OCI-LY7 (cell line): ENCODE results near the gene BAHCC1. TPM values are rescaled to one million over a fixed set of nuclear protein-coding genes. Genes with fewer than 3 reads are reported as not detected.

Experiments used
- BruUV-seq: library from RNA; stranded (reverse); fragments of 400-500 nt; replicated peaks from 2 replicates; lab custom pipeline; 2021; lab: Mats Ljungman, UMichigan
- CTCF ChIA-PET: fragments of 300-600 bp; sonication (Branson Sonifier 250); formaldehyde crosslinking; loops from one replicate; lab custom pipeline; 2022; ENCODE audit warnings: antibody characterized with exemption; ENCODE audit not compliant: unreplicated experiment; lab: Charles Lee
- POLR2A ChIA-PET: fragments of 300-600 bp; sonication (Branson Sonifier 250); formaldehyde crosslinking; loops from one replicate; lab custom pipeline; 2022; ENCODE audit warnings: antibody characterized with exemption; lab: Charles Lee
- DNase-seq: peaks from one replicate; pipeline ENCODE4 v3.0.0-alpha.2; 2015; ENCODE audit warnings: low spot score
- H2AFZ ChIP-seq: fragments of 200-600 bp; sonication (generic), shearing (Covaris generic); 2 replicates; pipeline ENCODE4 v1.6.1; 2014; ENCODE audit warnings: mild to moderate bottlenecking, antibody characterized with exemption, low read length, moderate library complexity
- H3K27ac ChIP-seq: fragments of 200-600 bp; sonication (generic); 2 replicates; pipeline ENCODE4 v1.5.1; 2014; ENCODE audit warnings: mixed run types, low read depth, mild to moderate bottlenecking, moderate library complexity, low read length, inconsistent platforms; ENCODE audit not compliant: poor library complexity, severe bottlenecking
- H3K36me3 ChIP-seq: fragments of 200-600 bp; sonication (generic); 2 replicates; pipeline ENCODE4 v1.6.1; 2014; ENCODE audit warnings: mild to moderate bottlenecking, antibody characterized with exemption, low read length, moderate library complexity, mixed read lengths; ENCODE audit not compliant: insufficient read depth
- H3K4me1 ChIP-seq: fragments of 200-600 bp; sonication (generic); 2 replicates; pipeline ENCODE4 v1.5.1; 2014; ENCODE audit warnings: mild to moderate bottlenecking, low read length; ENCODE audit not compliant: insufficient read depth, poor library complexity, severe bottlenecking
- H3K4me2 ChIP-seq: fragments of 200-600 bp; sonication (generic); 2 replicates; pipeline ENCODE4 v1.6.1; 2014; ENCODE audit warnings: mild to moderate bottlenecking, low read length
- H3K4me3 ChIP-seq: fragments of 200-600 bp; sonication (generic); 2 replicates; pipeline ENCODE4 v1.5.1; 2014; ENCODE audit warnings: mild to moderate bottlenecking, low read depth, low read length; ENCODE audit not compliant: poor library complexity, severe bottlenecking
- H3K79me2 ChIP-seq: fragments of 200-600 bp; sonication (generic); 2 replicates; pipeline ENCODE4 v1.6.1; 2016; ENCODE audit warnings: low read depth, mild to moderate bottlenecking, low read length, moderate library complexity, mixed read lengths; ENCODE audit not compliant: insufficient read depth
- H3K9me2 ChIP-seq: fragments of 200-600 bp; sonication (generic); 2 replicates; pipeline ENCODE4 v1.6.1; 2016; ENCODE audit warnings: mild to moderate bottlenecking, low read length, mixed read lengths; ENCODE audit not compliant: insufficient read depth
- H3K9me3 ChIP-seq: fragments of 200-600 bp; sonication (generic); 2 replicates; pipeline ENCODE4 v1.6.1; 2014; ENCODE audit warnings: mild to moderate bottlenecking, mixed run types, low read length, mixed read lengths
- H4K20me1 ChIP-seq: fragments of 200-600 bp; sonication (generic); 2 replicates; pipeline ENCODE4 v1.6.1; 2014; ENCODE audit warnings: mild to moderate bottlenecking, antibody characterized with exemption, low read length, moderate library complexity, mixed read lengths; ENCODE audit not compliant: insufficient read depth
- CTCF ChIP-seq: fragments of 200-600 bp; sonication (generic); conservative IDR thresholded peaks from 2 replicates; pipeline ENCODE4 v1.5.1; 2014; ENCODE audit warnings: mild to moderate bottlenecking, antibody characterized with exemption, low read length, moderate library complexity, mixed read lengths
- EZH2phosphoT487 ChIP-seq: fragments of 200-600 bp; sonication (generic); IDR thresholded peaks from 2 replicates; pipeline ENCODE4 v1.6.1; 2018; ENCODE audit warnings: low read depth, borderline replicate concordance, mild to moderate bottlenecking, mixed run types, antibody characterized with exemption, low read length, moderate library complexity, mixed read lengths
- intact Hi-C: fragments of 100-400 bp; cut with micrococcal nuclease; formaldehyde crosslinking; loops from one replicate; pipeline ENCODE4 v1.10.0; 2022; ENCODE audit not compliant: unreplicated experiment
- total RNA-seq, 2 experiments: library from RNA; depleted of rRNA in 1 of 2; stranded (reverse); fragments of >200 nt in 1 of 2; shearing (Covaris generic) in 1 of 2; gene quantifications; 2 replicates each; pipeline ENCODE4 v1.2.3, GENCODE V29; 2014 to 2022

BAHCC1 gene
- total RNA-seq, 2 experiments from 2014 or later, result 5.2 to 5.5 TPM

DNA sequence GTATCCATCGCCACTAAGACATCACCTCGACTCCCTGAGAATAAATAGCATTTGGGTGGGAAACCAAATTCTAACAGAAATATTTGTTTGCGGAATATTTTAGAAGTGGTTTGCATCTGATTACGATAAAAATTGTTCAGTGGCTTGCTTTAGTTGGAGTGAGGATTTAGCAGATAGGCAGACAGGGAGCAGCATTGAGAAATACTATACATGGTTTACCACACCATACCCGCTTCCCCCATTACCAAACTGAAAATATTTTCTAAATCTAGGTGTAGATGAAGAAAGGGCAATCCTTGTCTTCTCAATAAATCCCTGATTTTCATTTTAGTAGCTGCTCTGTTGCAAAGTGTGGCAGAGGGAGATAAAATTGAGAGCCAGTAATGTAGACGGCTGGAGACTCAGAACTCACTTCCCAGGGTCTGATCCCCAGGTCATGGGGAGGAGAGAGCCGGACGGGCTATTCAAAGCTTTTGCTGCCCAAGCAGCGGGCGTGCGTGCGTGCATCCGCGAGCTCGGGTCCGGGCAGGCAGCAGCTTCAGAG lies 808 bp upstream of the BAHCC1 start:
- intact Hi-C loops, result loop anchor here (2.0 to 10.0 kb wide), 5 partner anchors 90 to 200 kb away; partner anchors contain the start of genes ACTG1 and SLC38A10
- CTCF ChIA-PET, result interaction anchor here (0.5 to 1.2 kb wide), 3 partner anchors 48 to 204 kb away, joined by 3 to 7 read pairs (median 4); no protein-coding TSS in a partner anchor
- H3K79me2 ChIP-seq, result peaks cover 4% of the 10 kb centered on the region; the same call in 1 of the 2 replicates
- peak; percentile 4 for TF ChIP-seq CTCF
- TF ChIP-seq EZH2phosphoT487, result no peak
- peaks cover 44% of the 10 kb centered on the region for H3K4me1 ChIP-seq
- POLR2A ChIA-PET, result interaction anchor here (0.6 to 1.6 kb wide), 11 partner anchors 11 to 283 kb away, joined by 3 to 8 read pairs (median 4); partner anchors contain the start of gene SLC38A10
- H3K36me3 ChIP-seq, result peaks cover 4% of the 10 kb centered on the region; the same call in 1 of the 2 replicates
- H3K27ac ChIP-seq, result peak overlapping the region; percentile 75
- H3K4me3 ChIP-seq, result peak overlapping the region; percentile 74
- no peaks in the 10 kb centered on the region for H3K9me3 ChIP-seq
- 0 out of 2 replicates have a peak, but pooled peaks cover 10% of the 10 kb centered on the region for H4K20me1 ChIP-seq
- peak overlapping the region; percentile 87 for H3K4me2 ChIP-seq
- H3K9me2 ChIP-seq, result no peaks in the 10 kb centered on the region
- H2AFZ ChIP-seq, result peak overlapping the region; percentile 84
- no TSS peak for BruUV-seq
- DNase-seq, result peak; percentile 51

- no peaks in the 10 kb centered on the region for H3K9me2 ChIP-seq
- peak overlapping the region; percentile 74 for H3K4me3 ChIP-seq
- peaks cover 4% of the 10 kb centered on the region; the same call in 1 of the 2 replicates for H3K36me3 ChIP-seq
- H3K27ac ChIP-seq, result peak overlapping the region; percentile 75
- ChIA-PET CTCF (interaction anchor here (1.0 kb wide), 1 partner anchor 104 kb away, joined by 3 read pairs; no protein-coding TSS in a partner anchor), POLR2A (interaction anchor here (0.8 to 1.6 kb wide), 8 partner anchors 9 to 282 kb away, joined by 4 to 8 read pairs (median 4); partner anchors contain the start of genes CEP131 and SLC38A10)
- no peak for DNase-seq
- peak overlapping the region; percentile 84; the same call in 1 of the 2 replicates for H2AFZ ChIP-seq
- H4K20me1 ChIP-seq, result 0 out of 2 replicates have a peak, but pooled peaks cover 10% of the 10 kb centered on the region
- TF ChIP-seq EZH2phosphoT487, result no peak
- TF ChIP-seq CTCF, result no peak
- no peaks in the 10 kb centered on the region for H3K9me3 ChIP-seq
- H3K4me1 ChIP-seq, result peaks cover 42% of the 10 kb centered on the region
- H3K4me2 ChIP-seq, result peak overlapping the region; percentile 39
- BruUV-seq, result no TSS peak
- H3K79me2 ChIP-seq, result peaks cover 4% of the 10 kb centered on the region; the same call in 1 of the 2 replicates
- intact Hi-C loops, result loop anchor here (2.0 to 10.0 kb wide), 4 partner anchors 89 to 199 kb away; partner anchors contain the start of gene ACTG1
Measured at GRCh38 chr17:81395600-81396277, 482 bp downstream of the BAHCC1 start.
